ENCODE results near the gene SLAMF1.
"Not testable (repeated sequence)": the region's sequence is repeated elsewhere in the genome, so short reads cannot be mapped to it uniquely, and the experiment has no call there.

The SLAMF1 gene

DNA sequence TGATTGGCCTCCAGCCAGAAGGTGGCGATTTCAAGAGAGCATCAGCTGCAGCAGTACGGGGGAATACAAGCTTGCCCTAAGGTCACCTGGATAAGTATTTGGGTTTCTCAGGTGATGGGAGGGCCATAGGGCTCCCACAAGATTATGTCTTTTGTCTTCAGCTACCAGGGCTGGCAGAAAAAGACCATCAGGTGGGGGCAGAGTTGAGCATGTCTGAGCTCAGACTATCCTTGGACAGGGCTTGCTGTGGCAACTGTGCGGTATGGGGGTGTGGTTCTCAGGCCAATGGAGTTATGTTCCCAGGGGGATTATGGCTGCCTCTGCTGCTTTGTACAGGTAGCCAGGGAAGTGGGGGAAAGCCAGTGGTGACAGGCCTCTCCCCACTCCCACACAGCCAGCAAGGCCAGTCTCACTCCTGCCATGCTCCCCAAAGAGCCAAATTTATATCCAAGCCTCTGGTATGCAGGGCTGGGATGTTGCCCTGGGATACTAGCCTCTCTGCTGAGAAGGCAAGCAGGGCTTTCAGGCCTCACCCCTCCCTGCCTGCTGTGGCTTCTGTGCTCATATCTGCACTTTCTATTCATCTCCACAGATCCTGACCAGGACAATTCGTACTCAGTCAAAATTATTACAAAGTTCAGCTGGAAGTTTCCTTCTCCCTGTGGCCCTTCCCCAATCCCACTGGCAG lies 40.9 kb downstream of the SLAMF1 start:
- DNase-seq (ENCODE audit: low read depth): no peak

- no peak for DNase-seq (ENCODE audit: low read depth)
Observed at GRCh38 chr1:160605205-160605604, 41.6 kb downstream of the SLAMF1 start.

DNA sequence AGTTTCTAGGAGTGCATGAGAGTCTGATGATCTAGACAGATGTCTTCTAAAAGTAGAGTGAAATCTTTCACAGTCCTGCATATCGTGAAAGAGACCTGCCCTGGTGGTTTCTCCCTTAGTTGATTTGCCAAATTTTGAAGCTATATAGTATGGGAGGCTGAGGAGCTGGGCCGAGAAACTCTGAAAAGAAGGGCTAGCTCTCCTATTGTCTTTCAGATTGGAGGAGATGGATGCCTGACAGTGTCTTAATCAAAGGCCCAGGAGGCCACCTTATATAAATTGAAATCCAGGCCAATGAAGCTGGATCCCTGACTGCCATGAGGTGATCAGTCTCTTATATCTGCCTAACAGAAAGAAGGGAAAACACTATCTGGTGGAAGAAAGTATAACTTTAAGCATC lies 49.1 kb downstream of the SLAMF1 start:
- DNase-seq (ENCODE audit: low read depth): no peak

DNA sequence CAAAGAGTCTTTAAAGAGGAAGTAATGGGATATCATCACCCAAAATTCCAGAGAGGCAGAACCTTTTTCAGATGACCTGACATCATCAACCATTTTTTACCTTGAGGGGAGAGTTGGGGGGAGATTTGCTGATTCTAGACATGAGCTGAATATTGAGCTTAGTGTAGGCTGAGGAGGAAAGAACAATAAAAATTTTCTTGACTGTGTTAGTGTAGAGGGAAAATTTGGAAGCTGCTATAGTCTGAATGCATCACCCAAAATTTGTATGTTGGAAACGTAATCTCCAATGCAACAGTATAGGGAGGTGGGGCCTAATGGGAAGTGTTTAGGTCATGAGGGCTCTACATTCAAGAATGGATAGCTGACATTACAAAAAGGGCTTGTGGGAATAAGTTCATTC lies 49.8 kb downstream of the SLAMF1 start:
- DNase-seq (ENCODE audit: low read depth): no peak

- no peak for DNase-seq (ENCODE audit: low read depth)
Observed at GRCh38 chr1:160590488-160590887, 56.4 kb downstream of the SLAMF1 start.

DNA sequence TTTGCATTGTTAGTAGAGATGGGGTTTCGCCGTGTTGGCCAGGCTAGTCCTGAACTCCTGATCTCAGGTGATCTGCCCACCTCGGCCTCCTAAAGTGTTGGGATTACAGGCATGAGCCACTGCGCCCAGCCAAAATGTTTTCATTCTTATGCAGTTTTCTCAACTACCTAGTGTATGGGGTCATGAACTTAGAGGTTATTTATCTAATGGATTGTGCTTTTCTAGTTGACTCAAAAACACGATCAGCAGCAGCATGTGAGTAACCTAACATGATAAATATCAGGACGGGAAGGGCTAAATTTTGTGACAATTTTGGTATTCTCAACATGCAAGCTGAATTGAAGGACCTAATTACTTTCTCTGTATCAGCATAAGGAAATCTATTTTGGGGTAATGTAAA lies 58.4 kb downstream of the SLAMF1 start:
- no peak for DNase-seq (ENCODE audit: low read depth)

DNA sequence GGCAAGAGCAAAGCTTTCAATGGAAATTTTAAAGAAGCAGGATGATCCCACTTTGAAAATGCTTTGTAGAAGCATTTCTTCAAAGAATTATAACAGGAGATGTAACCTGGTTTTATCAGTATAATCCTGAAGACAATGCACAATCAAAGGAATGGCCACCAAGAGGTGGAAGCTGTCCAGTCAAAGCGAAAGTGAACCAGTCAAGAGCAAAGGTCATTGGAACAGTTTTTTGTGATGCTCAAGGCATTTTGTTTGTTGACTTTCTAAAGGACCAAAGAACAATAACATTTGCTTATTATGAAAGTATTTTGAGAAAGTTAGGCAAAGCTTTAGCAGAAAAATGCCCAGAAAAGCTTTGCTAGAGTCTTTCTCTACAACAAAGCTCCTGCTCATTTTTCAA lies 62.1 kb downstream of the SLAMF1 start:
- DNase-seq (ENCODE audit: low read depth): no peak

GRCh38 chr1:160582976-160583375 lies 63.9 kb downstream of the SLAMF1 start:
- DNase-seq (ENCODE audit: low read depth): not testable (repeated sequence)

- DNase-seq (ENCODE audit: low read depth): no peak
Observed at GRCh38 chr1:160581961-160582360, 64.9 kb downstream of the SLAMF1 start.

- DNase-seq (ENCODE audit: low read depth): no peak
Observed at GRCh38 chr1:160580221-160580812, 66.5 kb downstream of the SLAMF1 start.

DNA sequence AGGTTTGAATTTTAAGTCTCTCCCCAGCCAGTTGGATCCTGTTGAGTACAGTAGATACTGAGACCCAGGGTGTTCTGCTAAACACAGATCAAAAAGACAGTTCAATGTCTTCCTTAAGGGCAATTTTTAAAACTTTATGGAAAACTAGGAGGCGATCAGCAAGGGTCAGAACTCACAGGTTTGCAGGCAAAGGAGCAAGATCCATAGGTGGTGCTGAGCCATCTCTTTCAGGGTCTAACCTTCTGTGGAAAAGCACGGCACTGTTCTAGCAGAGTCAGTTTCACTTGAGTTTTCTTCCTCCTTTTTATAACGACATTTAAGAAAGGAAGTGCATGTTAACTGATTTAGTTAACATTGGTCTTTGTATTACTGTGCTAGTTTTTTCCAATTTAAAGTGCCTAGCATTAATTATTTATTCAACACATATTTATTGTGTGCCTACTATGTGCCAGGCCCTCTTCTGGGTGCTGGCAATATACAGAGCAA lies 67.6 kb downstream of the SLAMF1 start, which contains the start of gene CD84:
TSS of gene CD84 (minus strand) at position 281 of the 486 bp plus-strand sequence. CDS start at position 222, 59 bp downstream.
- no peak for DNase-seq (ENCODE audit: low read depth)

DNA sequence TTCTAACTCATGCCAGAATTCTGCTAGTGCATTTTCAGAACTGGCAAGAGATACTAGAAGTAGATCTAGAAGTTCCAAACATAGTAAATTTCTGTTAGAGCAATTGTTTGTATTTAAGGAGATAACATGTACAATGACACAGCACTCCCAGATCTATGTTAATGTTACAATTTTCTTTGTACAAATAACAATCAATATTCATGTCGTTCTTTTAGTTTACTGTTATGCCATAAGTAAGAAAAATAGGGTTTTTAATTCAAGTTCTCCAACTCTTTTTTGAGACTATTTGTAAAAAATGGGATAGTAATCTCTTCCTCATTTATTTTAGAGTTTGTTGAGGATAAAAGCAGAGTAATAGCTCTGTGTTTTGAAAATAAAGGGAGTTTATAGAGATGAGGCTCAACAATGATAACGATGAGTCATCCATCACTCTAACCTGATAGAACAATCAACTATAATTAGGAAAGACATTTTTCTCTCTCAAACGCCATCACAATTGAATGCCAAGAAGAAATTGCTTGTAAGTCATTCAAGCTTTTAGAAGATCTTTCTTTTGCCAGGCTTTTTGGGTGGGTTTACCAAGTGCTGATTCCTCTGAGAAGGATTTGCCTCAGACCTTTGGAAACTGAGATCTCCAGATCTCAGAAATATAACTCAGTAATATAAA lies 68.2 kb downstream of the SLAMF1 start:
- no peak for DNase-seq (ENCODE audit: low read depth)

- no peak for DNase-seq (ENCODE audit: low read depth)
Observed at GRCh38 chr1:160578175-160578524, 68.7 kb downstream of the SLAMF1 start.

GRCh38 chr1:160577671-160578070 lies 69.2 kb downstream of the SLAMF1 start:
- DNase-seq (ENCODE audit: low read depth): no peak

DNA sequence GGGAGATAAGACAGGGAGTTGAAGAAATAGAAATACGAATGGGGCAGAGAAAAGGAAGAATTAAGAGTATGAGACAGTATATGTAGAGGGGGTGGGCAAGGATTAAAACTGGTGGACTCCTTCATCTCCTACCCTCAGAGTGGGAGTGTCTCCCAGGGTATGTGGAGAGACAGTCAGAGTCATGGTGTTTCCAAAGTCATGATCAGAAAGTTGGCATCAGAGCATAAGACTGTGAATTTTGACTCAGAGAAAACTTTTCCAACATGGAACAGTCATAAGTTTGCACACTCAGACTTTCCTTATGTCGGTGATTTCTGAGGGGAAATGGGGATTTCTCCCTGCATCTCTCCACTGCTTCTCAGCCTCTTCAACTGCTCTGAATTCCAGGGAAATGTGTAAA lies 70.0 kb downstream of the SLAMF1 start:
- no peak for DNase-seq (ENCODE audit: low read depth)

DNA sequence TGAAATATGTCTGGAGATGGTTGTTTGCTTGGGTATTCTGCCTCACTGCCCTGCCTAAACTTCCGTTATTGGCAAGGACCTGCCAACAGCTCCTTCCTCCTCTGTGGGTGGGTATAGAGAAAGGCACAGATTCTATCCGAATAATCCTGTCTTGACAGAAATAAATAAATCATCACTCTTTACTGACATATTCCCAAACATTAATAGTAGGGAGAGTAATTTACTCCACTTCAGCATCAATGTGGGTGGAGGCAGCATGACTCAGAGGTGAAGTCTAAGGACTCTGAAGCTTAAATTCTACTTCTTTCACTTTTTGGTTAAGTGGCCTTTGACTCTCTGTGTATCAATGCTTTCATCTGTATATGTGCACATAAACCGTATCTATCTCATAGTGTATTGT lies 70.5 kb downstream of the SLAMF1 start:
- DNase-seq (ENCODE audit: low read depth): peak; percentile 26

DNA sequence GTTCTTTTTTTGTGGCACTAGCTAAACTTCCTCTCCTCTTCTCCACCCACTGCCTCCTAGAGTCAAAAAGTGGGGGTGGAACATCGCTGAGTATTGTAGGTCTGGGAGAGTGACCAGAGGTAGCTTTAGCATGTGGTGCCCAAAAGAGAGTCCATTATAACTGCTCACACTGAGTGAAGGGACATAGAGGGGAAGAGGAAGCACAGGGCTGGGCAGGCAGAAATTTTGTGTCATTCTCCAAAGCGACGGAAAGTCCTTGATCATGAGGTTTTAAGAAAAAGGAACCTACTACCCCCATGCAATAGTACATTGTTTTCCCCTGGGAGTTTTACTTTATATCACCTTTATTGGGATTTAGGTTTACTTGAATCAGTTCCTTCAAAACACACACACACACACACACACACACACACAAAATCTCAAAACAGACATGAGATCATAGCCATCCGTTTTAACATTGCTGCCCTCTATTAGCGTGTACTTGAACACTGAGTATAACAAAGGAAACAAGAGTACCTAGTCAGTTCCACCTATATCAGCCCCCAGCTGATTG lies 71.7 kb downstream of the SLAMF1 start:
- DNase-seq (ENCODE audit: low read depth): no peak

DNA sequence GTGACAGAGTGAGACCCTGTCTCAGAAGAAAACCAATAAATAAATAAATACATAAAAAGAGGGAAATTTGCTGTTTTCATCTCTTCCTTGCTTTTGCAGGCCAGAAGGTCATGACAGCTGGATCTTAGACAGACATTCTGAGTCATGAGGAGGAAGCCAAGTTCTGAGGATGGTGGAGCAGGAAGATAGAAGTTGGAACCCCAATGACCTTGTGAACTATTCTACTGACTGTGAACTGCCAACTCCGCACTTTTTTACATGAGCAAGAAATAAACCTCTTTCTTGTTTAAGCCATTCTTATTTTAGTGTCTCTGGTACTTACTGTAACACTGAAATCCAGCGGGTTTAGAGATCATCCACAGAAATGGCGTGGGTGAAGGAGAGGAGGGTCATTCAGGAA lies 76.0 kb downstream of the SLAMF1 start:
- no peak for DNase-seq (ENCODE audit: low read depth)

- no peak for DNase-seq (ENCODE audit: low read depth)
Observed at GRCh38 chr1:160569806-160570205, 77.0 kb downstream of the SLAMF1 start.

DNA sequence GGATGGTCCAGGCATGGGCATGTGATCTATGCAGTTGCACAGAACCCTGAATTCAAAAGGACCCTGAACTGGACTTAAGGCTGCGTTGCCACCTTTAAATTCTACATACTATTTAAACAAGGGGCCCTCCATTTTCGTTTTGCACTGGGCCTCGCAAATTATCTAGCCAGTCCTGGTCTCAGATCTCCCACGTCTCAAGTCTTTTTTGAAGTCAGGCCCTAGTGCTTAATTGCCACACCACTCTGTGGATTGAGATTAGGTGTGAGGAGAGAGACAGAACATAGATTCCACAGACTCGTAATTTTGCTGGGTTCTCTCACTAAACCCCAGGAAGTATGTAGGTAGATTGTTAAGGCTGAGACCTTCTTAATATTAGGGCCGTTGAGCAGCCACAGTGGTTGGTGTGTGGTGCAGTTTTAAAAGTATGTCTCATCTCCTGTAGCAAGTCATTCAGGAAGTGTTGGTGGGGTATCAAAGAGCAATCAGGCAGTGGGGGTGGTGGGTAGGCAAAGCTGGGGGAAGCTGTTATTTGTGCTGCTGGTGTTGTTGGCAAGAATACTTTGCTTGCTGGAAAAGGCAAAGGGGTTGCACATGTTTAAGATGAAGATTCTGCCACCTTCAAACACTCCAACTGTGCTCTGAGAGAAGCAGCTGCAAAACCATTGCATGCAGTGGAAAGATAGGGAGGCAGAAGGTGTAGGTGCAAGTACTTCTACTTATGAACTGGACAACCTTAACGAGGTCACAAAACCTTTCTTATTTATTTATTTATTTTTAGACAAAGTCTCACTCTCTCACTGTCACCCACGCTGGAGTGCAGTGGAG lies 78.8 kb downstream of the SLAMF1 start:
- peak; percentile 42 for DNase-seq (ENCODE audit: low read depth)

DNA sequence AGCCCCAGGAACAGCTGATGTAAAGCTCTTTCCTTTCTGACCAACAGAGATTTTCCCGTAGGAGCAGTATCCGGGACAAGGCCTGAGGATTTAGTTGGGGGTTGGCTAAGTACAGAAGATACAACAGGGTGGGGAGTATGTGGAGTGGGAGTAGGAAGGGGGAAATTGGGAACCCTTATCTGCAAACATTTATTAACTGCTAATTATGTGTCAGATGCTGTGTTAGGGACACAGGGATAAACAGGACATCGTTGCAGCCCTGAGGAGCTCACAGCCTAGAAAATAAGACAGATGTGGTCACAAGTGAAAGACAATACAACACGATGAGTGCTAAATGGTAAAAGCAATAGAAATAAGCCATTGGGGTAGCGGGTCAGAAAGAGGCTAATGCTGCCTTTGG lies 79.5 kb downstream of the SLAMF1 start:
- no peak for DNase-seq (ENCODE audit: low read depth)

- no peak for DNase-seq (ENCODE audit: low read depth)
Observed at GRCh38 chr1:160565564-160565963, 81.3 kb downstream of the SLAMF1 start.
